Fibroblast of lung (primary cell): ENCODE results near the gene UGP2. TPM values are rescaled to one million over a fixed set of nuclear protein-coding genes. Genes with fewer than 3 reads are reported as not detected.

Experiments
- DNase-seq, 2 donors: peaks; one replicate each; pipeline versions ENCODE4 v3.0.0 to v3.0.0-alpha.2; 2010; ENCODE audit warnings: low read depth in 2 of 2
- H2AFZ ChIP-seq: 2 replicates; pipeline ENCODE4 v1.5.1; 2012; ENCODE audit warnings: low read length, control low read depth, inconsistent platforms
- H3K27ac ChIP-seq: 2 replicates; pipeline ENCODE4 v1.5.1; 2011; ENCODE audit warnings: low read length, control low read depth; ENCODE audit not compliant: insufficient read depth
- H3K27me3 ChIP-seq: 2 replicates; pipeline ENCODE4 v1.5.1; 2011; ENCODE audit warnings: mild to moderate bottlenecking, low read length; ENCODE audit not compliant: control insufficient read depth, insufficient read depth
- H3K36me3 ChIP-seq: 2 replicates; pipeline ENCODE4 v1.5.1; 2011; ENCODE audit warnings: low read length; ENCODE audit not compliant: control insufficient read depth, insufficient read depth
- H3K4me1 ChIP-seq: 2 replicates; pipeline ENCODE4 v1.5.1; 2011; ENCODE audit warnings: low read length; ENCODE audit not compliant: control insufficient read depth, insufficient read depth; ENCODE audit errors: extremely low read depth
- H3K4me2 ChIP-seq: 2 replicates; pipeline ENCODE4 v1.5.1; 2011; ENCODE audit warnings: low read length, control low read depth; ENCODE audit not compliant: insufficient read depth; ENCODE audit errors: extremely low read depth
- H3K4me3 ChIP-seq, 4 experiments: fragments of 200-600 bp in 1 of 4; sonication (generic) in 1 of 4; replicated peaks in 1 of 4; 2 replicates each; pipeline ENCODE4 v1.5.1; 2011 to 2016; ENCODE audit warnings: low read length in 4 of 4, low read depth in 3 of 4, mild to moderate bottlenecking in 3 of 4, control low read depth in 2 of 4, inconsistent platforms in 1 of 4, mixed read lengths in 1 of 4; ENCODE audit not compliant: insufficient read depth in 1 of 4; ENCODE audit errors: control extremely low read depth in 1 of 4
- H3K79me2 ChIP-seq: 2 replicates; pipeline ENCODE4 v1.5.1; 2012; ENCODE audit warnings: mild to moderate bottlenecking, low read length, inconsistent platforms; ENCODE audit not compliant: control insufficient read depth, insufficient read depth
- H3K9ac ChIP-seq: 2 replicates; pipeline ENCODE4 v1.5.1; 2011; ENCODE audit warnings: mild to moderate bottlenecking, low read length, control low read depth; ENCODE audit not compliant: insufficient read depth
- H3K9me3 ChIP-seq: 2 replicates; pipeline ENCODE4 v1.5.1; 2012; ENCODE audit warnings: low read depth, low read length; ENCODE audit not compliant: control insufficient read depth, insufficient read depth
- H4K20me1 ChIP-seq: 2 replicates; pipeline ENCODE4 v1.5.1; 2011; ENCODE audit warnings: low read length; ENCODE audit not compliant: control insufficient read depth, insufficient read depth; ENCODE audit errors: extremely low read depth
- CTCF ChIP-seq, 2 donors: IDR thresholded peaks in 1 of 2; conservative IDR thresholded peaks in 1 of 2; 1 replicate in 1 of 2; 2 replicates in 1 of 2; pipeline ENCODE4 v1.5.1; 2011 to 2012; ENCODE audit warnings: low read length in 2 of 2, control low read depth in 1 of 2, inconsistent platforms in 1 of 2, low read depth in 1 of 2, mild to moderate bottlenecking in 1 of 2
- EZH2 ChIP-seq: IDR thresholded peaks from 2 replicates; pipeline ENCODE4 v1.5.1; 2012; ENCODE audit warnings: low read length, control low read depth, mild to moderate bottlenecking; ENCODE audit errors: missing control alignments
- polyA plus RNA-seq, 2 donors: library from polyadenylated mRNA; depleted of rRNA in 1 of 2; stranded (reverse) in 1 of 2; unstranded in 1 of 2; fragments of >200 nt; gene quantifications; 2 replicates each; pipeline ENCODE4 v1.2.1, GENCODE V29; 2011 to 2012; ENCODE audit warnings: missing spikeins in 1 of 2
- total RNA-seq: library from RNA; depleted of rRNA; stranded (reverse); fragments of >200 nt; gene quantifications from 2 replicates; pipeline ENCODE4 v1.2.1, GENCODE V29; 2014

Gene UGP2
- total and polyA plus RNA-seq, 2 donors (not counting 1 experiment from before 2014, with no cell fraction given) = 77.8 to 180 TPM

GRCh38 chr2:63893163-63893562 lies 51.5 kb downstream of the UGP2 start:
- peaks cover 2% of the 10 kb centered on the region for H3K36me3 ChIP-seq
- peak in 1 of 2 donors; percentile 19 for DNase-seq

GRCh38 chr2:63894167-63894566 lies 52.5 kb downstream of the UGP2 start:
- DNase-seq = no peak
- TF ChIP-seq CTCF (conservative IDR thresholded peaks at IDR 0.05 in 1 of 2, IDR thresholded peaks at IDR 0.05 in 1 of 2; ENCODE audit: low read depth in 1 of 2, low read length in 2 of 2) = no peak
- no peak for TF ChIP-seq EZH2

More at GRCh38 chr2:63893163-63893562, 51.5 kb downstream of the UGP2 start:
- Histone ChIP-seq H3K9me3 (no peaks in the 10 kb centered on the region), H3K4me1 (no peaks in the 10 kb centered on the region), H3K79me2 (no peaks in the 10 kb centered on the region), H2AFZ (no peak overlapping the region), H3K9ac (no peak overlapping the region), H4K20me1 (no peaks in the 10 kb centered on the region), H3K27me3 (no peaks in the 10 kb centered on the region), H3K27ac (no peak overlapping the region), H3K4me2 (no peak overlapping the region), H3K4me3 (no peak overlapping the region)
- TF ChIP-seq EZH2 (no peak), CTCF (conservative IDR thresholded peaks at IDR 0.05 in 1 of 2, IDR thresholded peaks at IDR 0.05 in 1 of 2; ENCODE audit: low read depth in 1 of 2, low read length in 2 of 2) (no peak)

GRCh38 chr2:63898839-63899238 lies 57.1 kb downstream of the UGP2 start:
- Histone ChIP-seq H3K4me1 (no peaks in the 10 kb centered on the region), H3K9me3 (no peaks in the 10 kb centered on the region), H3K9ac (no peak overlapping the region)

More at GRCh38 chr2:63894167-63894566, 52.5 kb downstream of the UGP2 start:
- Histone ChIP-seq H2AFZ (no peak overlapping the region), H3K4me2 (no peak overlapping the region), H3K9me3 (no peaks in the 10 kb centered on the region), H3K4me3 (no peak overlapping the region), H3K4me1 (no peaks in the 10 kb centered on the region), H3K79me2 (no peaks in the 10 kb centered on the region), H3K36me3 (peaks cover 2% of the 10 kb centered on the region), H3K27ac (no peak overlapping the region), H3K27me3 (no peaks in the 10 kb centered on the region), H3K9ac (no peak overlapping the region), H4K20me1 (no peaks in the 10 kb centered on the region)

More at GRCh38 chr2:63898839-63899238, 57.1 kb downstream of the UGP2 start:
- Histone ChIP-seq H3K4me2 (no peak overlapping the region), H3K27ac (no peak overlapping the region), H3K36me3 (peaks cover 3% of the 10 kb centered on the region), H3K4me3 (no peak overlapping the region), H4K20me1 (no peaks in the 10 kb centered on the region), H3K27me3 (no peaks in the 10 kb centered on the region), H2AFZ (no peak overlapping the region), H3K79me2 (no peaks in the 10 kb centered on the region)
- TF ChIP-seq EZH2 (no peak), CTCF (conservative IDR thresholded peaks at IDR 0.05 in 1 of 2, IDR thresholded peaks at IDR 0.05 in 1 of 2; ENCODE audit: low read depth in 1 of 2, low read length in 2 of 2) (no peak)
- no peak for DNase-seq
